Kidney epithelial cell (primary cell): ENCODE data around the gene COX19. TPM values are rescaled to one million over a fixed set of nuclear protein-coding genes. Genes with fewer than 3 reads are reported as not detected.

Experiments
- DNase-seq: peaks from one replicate; pipeline ENCODE4 v3.0.0-alpha.2; 2010; ENCODE audit warnings: low read depth
- H3K27me3 ChIP-seq: 2 replicates; pipeline ENCODE4 v1.6.0; 2011; ENCODE audit warnings: low read length; ENCODE audit not compliant: control insufficient read depth, insufficient read depth
- H3K36me3 ChIP-seq: 2 replicates; pipeline ENCODE4 v1.5.1; 2011; ENCODE audit warnings: low read length; ENCODE audit not compliant: control insufficient read depth, insufficient read depth
- H3K4me3 ChIP-seq: 2 replicates; pipeline ENCODE4 v1.5.1; 2011; ENCODE audit warnings: low read depth, mild to moderate bottlenecking, control low read depth, low read length
- total RNA-seq: library from RNA; depleted of rRNA; stranded (reverse); fragments of >200 nt; gene quantifications from 2 replicates; pipeline ENCODE4 v1.2.3, GENCODE V29; 2015
- TF ChIP-seq, protein P1 (sequence below): IDR thresholded peaks from 2 replicates; pipeline ENCODE4 v1.5.1; 2011; ENCODE audit warnings: mild to moderate bottlenecking, moderate library complexity, low read length, control low read depth, inconsistent platforms; ENCODE audit not compliant: insufficient read depth, poor library complexity, severe bottlenecking

COX19 gene
- total RNA-seq, 1 donor from 2014 or later: 15.5 TPM

GRCh38 chr7:978049-978346 lies 2.6 kb upstream of the COX19 start:
- H3K36me3 ChIP-seq: no peaks in the 10 kb centered on the region
- DNase-seq: no peak
- TF ChIP-seq, protein P1, sequence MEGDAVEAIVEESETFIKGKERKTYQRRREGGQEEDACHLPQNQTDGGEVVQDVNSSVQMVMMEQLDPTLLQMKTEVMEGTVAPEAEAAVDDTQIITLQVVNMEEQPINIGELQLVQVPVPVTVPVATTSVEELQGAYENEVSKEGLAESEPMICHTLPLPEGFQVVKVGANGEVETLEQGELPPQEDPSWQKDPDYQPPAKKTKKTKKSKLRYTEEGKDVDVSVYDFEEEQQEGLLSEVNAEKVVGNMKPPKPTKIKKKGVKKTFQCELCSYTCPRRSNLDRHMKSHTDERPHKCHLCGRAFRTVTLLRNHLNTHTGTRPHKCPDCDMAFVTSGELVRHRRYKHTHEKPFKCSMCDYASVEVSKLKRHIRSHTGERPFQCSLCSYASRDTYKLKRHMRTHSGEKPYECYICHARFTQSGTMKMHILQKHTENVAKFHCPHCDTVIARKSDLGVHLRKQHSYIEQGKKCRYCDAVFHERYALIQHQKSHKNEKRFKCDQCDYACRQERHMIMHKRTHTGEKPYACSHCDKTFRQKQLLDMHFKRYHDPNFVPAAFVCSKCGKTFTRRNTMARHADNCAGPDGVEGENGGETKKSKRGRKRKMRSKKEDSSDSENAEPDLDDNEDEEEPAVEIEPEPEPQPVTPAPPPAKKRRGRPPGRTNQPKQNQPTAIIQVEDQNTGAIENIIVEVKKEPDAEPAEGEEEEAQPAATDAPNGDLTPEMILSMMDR: no peak
- H3K4me3 ChIP-seq: no peak overlapping the region
- H3K27me3 ChIP-seq: no peaks in the 10 kb centered on the region

- Histone ChIP-seq H3K27me3 (no peaks in the 10 kb centered on the region), H3K4me3 (no peak overlapping the region), H3K36me3 (no peaks in the 10 kb centered on the region)
- TF ChIP-seq, protein P1: no peak
- DNase-seq: peak; percentile 74
Observed at GRCh38 chr7:977326-978048, 2.1 kb upstream of the COX19 start.

DNA sequence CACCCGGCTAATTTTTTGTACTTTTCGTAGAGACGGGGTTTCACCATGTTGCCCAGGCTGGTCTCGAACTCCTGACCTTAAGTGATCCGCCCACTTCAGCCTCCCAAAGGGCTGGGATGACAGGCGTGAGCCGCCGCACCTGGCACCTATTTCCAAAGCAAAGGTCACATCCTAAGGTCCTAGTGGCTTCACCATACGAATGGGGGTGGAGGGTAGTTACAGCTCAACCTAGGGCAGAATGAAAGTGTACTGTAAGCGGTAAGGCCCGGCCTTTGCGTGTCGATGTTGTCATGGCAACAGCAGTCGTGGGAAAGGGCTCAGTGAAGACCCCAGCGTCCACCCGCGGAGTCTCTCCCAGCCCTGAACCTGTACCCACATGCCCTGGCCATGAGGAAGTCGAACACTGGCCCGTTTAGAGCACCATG lies 1.6 kb upstream of the COX19 start:
- no peaks in the 10 kb centered on the region for H3K27me3 ChIP-seq
- peaks cover 2% of the 10 kb centered on the region for H3K36me3 ChIP-seq
- TF ChIP-seq, protein P1: no peak
- no peak for DNase-seq
- H3K4me3 ChIP-seq: no peak overlapping the region

DNA sequence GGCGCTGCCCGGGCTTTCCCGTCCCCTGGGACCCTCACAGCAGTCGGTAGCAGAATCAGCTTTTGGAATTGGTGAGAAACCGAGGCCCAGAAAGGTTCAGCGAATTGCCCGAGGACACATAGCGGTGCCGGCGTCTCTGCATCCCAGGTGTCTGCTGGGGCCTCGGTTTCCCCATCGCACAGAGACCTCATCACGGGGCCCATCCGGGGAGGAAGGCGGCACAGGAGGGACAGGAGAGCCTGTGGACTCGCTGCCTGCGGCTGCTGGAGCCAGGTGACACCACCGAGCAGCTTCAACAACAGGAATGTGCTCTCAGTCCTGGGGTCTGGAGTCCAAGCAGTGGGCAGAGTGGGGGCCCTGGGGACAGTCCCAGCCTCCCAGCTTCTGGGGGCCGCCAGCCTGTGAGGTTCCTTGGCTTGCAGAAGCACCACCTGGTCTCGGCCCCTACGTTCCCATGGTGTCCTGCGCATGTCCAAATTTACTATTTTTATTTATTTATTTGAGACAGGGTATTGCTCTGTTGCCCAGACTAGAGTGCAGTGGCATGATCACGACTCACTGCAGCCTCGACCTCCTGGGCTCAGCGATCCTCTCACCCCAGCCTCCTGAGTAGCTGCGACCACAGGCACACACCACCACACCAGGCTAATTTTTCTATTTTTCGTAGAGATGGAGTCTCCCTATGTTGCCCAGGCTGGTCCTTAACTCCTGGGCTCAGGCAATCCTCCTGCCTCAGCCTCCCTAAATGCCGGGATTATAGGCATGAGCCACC lies 539 bp upstream of the COX19 start:
- DNase-seq: no peak
- TF ChIP-seq, protein P1: no peak
- H3K27me3 ChIP-seq: no peaks in the 10 kb centered on the region
- peak overlapping the region; percentile 97 for H3K4me3 ChIP-seq
- peaks cover 3% of the 10 kb centered on the region for H3K36me3 ChIP-seq

GRCh38 chr7:974172-974571 lies 1.2 kb downstream of the COX19 start:
- TF ChIP-seq, protein P1: no peak
- Histone ChIP-seq H3K4me3 (peak overlapping the region; percentile 97), H3K36me3 (peaks cover 3% of the 10 kb centered on the region), H3K27me3 (no peaks in the 10 kb centered on the region)
- no peak for DNase-seq
